Measurements from ENCODE around the gene VASP. TPM values are rescaled to one million over a fixed set of nuclear protein-coding genes. Genes with fewer than 3 reads are reported as not detected.
"Not testable (repeated sequence)": the region's sequence is repeated elsewhere in the genome, so short reads cannot be mapped to it uniquely, and the experiment has no call there.

Gene VASP
- total and polyA plus RNA-seq, 2 donors (not counting 3 experiments of a cell fraction or from before 2014, with no cell fraction given), result 94.3 to 154 TPM

DNA sequence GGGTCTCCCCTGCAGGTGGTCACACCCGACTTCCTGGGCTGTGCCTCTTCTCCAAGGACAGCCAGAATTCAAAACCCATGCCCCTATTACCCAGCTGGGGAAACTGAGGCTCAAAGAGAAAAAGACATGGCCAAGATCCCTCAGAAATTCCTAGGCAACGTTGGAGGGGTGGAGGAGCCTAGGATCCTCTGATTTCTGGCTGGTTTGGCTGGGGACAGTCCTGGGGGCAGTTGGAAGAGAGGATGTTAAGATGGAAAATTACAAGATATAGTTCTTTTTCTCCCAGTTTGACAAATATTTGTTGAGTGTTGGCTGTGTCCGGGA lies 2.4 kb downstream of the VASP start:
- no peaks in the 10 kb centered on the region for H4K20me1 ChIP-seq (replicated peaks; ENCODE audit: control insufficient read depth, extremely low read depth, insufficient read depth, low read length)
- TF ChIP-seq, protein P1, sequence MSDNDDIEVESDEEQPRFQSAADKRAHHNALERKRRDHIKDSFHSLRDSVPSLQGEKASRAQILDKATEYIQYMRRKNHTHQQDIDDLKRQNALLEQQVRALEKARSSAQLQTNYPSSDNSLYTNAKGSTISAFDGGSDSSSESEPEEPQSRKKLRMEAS (IDR thresholded peaks at IDR 0.05; ENCODE audit: insufficient read depth, insufficient read length), result no peak
- no peak for TF ChIP-seq EZH2 (IDR thresholded peaks at IDR 0.05; ENCODE audit: borderline replicate concordance, low read depth, low read length, severe bottlenecking)
- TF ChIP-seq JUN (IDR thresholded peaks at IDR 0.05; ENCODE audit: borderline replicate concordance, insufficient read depth, insufficient read length, low read depth), result no peak
- TF ChIP-seq POLR2AphosphoS5 (IDR thresholded peaks at IDR 0.05; ENCODE audit: insufficient read depth, low read depth, low read length), result no peak
- TF ChIP-seq, protein P2, sequence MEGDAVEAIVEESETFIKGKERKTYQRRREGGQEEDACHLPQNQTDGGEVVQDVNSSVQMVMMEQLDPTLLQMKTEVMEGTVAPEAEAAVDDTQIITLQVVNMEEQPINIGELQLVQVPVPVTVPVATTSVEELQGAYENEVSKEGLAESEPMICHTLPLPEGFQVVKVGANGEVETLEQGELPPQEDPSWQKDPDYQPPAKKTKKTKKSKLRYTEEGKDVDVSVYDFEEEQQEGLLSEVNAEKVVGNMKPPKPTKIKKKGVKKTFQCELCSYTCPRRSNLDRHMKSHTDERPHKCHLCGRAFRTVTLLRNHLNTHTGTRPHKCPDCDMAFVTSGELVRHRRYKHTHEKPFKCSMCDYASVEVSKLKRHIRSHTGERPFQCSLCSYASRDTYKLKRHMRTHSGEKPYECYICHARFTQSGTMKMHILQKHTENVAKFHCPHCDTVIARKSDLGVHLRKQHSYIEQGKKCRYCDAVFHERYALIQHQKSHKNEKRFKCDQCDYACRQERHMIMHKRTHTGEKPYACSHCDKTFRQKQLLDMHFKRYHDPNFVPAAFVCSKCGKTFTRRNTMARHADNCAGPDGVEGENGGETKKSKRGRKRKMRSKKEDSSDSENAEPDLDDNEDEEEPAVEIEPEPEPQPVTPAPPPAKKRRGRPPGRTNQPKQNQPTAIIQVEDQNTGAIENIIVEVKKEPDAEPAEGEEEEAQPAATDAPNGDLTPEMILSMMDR (IDR thresholded peaks at IDR 0.05; ENCODE audit: extremely low read depth in 1 of 2, insufficient read depth in 1 of 2, low read depth in 1 of 2, low read length in 2 of 2), result no peak
- TF ChIP-seq MYC (IDR thresholded peaks at IDR 0.05; ENCODE audit: low read depth, low read length), result no peak
- TF ChIP-seq FOS (IDR thresholded peaks at IDR 0.05; ENCODE audit: borderline replicate concordance, insufficient read depth, low read length), result no peak
- no peak for TF ChIP-seq POLR2A (IDR thresholded peaks at IDR 0.05; ENCODE audit: low read depth, low read length)
- no peak for TF ChIP-seq GATA2 (IDR thresholded peaks at IDR 0.05; ENCODE audit: insufficient read depth, insufficient read length, low read depth, low read length)
- BruUV-seq (replicated peaks), result no TSS peak
- H3K27me3 ChIP-seq (ENCODE audit: control insufficient read depth in 2 of 2, insufficient read depth in 2 of 2, low read length in 2 of 2), result no peaks in the 10 kb centered on the region
- peak overlapping the region; percentile 28 for H3K9ac ChIP-seq (replicated peaks; ENCODE audit: extremely low read depth, insufficient read depth, low read length)
- H3K27ac ChIP-seq (ENCODE audit: insufficient read depth, low read depth, low read length), result peak overlapping the region; percentile 19
- H3K79me2 ChIP-seq (ENCODE audit: control insufficient read depth, insufficient read depth, low read length), result peaks cover 76% of the 10 kb centered on the region
- peak overlapping the region in 2 of 3 experiments; percentile 43 to 92 for H3K4me3 ChIP-seq (replicated peaks in 1 of 3; ENCODE audit: insufficient read depth in 1 of 3, low read depth in 1 of 3, low read length in 3 of 3)
- dilution Hi-C loops (cut with MboI; ENCODE audit: extremely low pct_ligation_motif_present, low sequenced_read_pairs) (no loop called here), intact Hi-C loops (cut with micrococcal nuclease) (loop anchor here (2.0 kb wide), 1 partner anchor 13 kb away; no protein-coding TSS in a partner anchor)
- no peaks in the 10 kb centered on the region for H3K9me3 ChIP-seq (replicated peaks; ENCODE audit: control insufficient read depth, insufficient read depth, low read length)
- no peak overlapping the region for H2AFZ ChIP-seq (ENCODE audit: low read depth, low read length)
- peaks cover 0 to 3% of the 10 kb centered on the region in 2 experiments for H3K36me3 ChIP-seq (ENCODE audit: control insufficient read depth in 2 of 2, extremely low read depth in 1 of 2, insufficient read depth in 2 of 2, low read length in 2 of 2)
- CTCF ChIA-PET, result interaction anchor here (1.0 to 2.0 kb wide), 3 partner anchors 12 to 106 kb away, joined by 3 to 5 read pairs (median 3); no protein-coding TSS in a partner anchor
- FAIRE-seq, result no peak
- peak overlapping the region; percentile 94 for H3K4me2 ChIP-seq (ENCODE audit: insufficient read depth, low read length)
- H3K4me1 ChIP-seq (ENCODE audit: control insufficient read depth, extremely low read depth, insufficient read depth, low read length), result peaks cover 37% of the 10 kb centered on the region
- no peak for DNase-seq (ENCODE audit: low read depth, low spot score)
- H3K9me1 ChIP-seq (replicated peaks; ENCODE audit: control insufficient read depth, extremely low read depth, insufficient read depth, low read length), result no peaks in the 10 kb centered on the region
- POLR2A ChIA-PET, result no interaction called here

DNA sequence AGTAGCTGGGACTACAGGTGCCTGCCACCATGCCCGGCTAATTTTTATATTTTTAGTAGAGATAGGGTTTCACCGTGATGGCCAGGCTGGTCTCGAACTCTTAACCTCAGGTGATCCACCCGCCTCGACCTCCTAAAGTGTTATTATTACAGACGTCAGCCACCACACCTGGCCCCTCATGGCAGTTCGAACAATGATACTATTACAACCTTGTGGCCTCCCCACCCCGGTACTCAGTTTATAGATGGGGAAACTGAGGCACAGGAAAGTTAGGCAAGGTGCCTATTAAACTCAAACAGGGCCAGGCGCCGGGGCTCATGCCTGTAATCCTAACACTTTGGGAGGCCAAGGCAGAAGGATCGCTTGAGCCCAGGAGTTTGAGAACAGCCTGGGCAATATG lies 3.1 kb downstream of the VASP start:
- FAIRE-seq; BruUV-seq (replicated peaks); H2AFZ ChIP-seq (ENCODE audit: low read depth, low read length): not testable (repeated sequence)

More for the DNA sequence above, 3.1 kb downstream of the VASP start:
- H3K36me3 ChIP-seq (ENCODE audit: control insufficient read depth in 2 of 2, extremely low read depth in 1 of 2, insufficient read depth in 2 of 2, low read length in 2 of 2); H3K9ac ChIP-seq (replicated peaks; ENCODE audit: extremely low read depth, insufficient read depth, low read length); intact Hi-C loops (cut with micrococcal nuclease); H3K9me3 ChIP-seq (replicated peaks; ENCODE audit: control insufficient read depth, insufficient read depth, low read length); H3K27ac ChIP-seq (ENCODE audit: insufficient read depth, low read depth, low read length); H3K9me1 ChIP-seq (replicated peaks; ENCODE audit: control insufficient read depth, extremely low read depth, insufficient read depth, low read length); POLR2A ChIA-PET; H4K20me1 ChIP-seq (replicated peaks; ENCODE audit: control insufficient read depth, extremely low read depth, insufficient read depth, low read length); dilution Hi-C loops (cut with MboI; ENCODE audit: extremely low pct_ligation_motif_present, low sequenced_read_pairs); H3K27me3 ChIP-seq (ENCODE audit: control insufficient read depth in 2 of 2, insufficient read depth in 2 of 2, low read length in 2 of 2); DNase-seq (ENCODE audit: low read depth, low spot score); H3K4me2 ChIP-seq (ENCODE audit: insufficient read depth, low read length); H3K4me3 ChIP-seq (replicated peaks in 1 of 3; ENCODE audit: insufficient read depth in 1 of 3, low read depth in 1 of 3, low read length in 3 of 3): not testable (repeated sequence)
- peaks cover 83% of the 10 kb centered on the region for H3K79me2 ChIP-seq (ENCODE audit: control insufficient read depth, insufficient read depth, low read length)
- H3K4me1 ChIP-seq (ENCODE audit: control insufficient read depth, extremely low read depth, insufficient read depth, low read length), result peaks cover 43% of the 10 kb centered on the region
- CTCF ChIA-PET, result interaction anchor here (1.0 to 2.0 kb wide), 3 partner anchors 12 to 106 kb away, joined by 3 to 5 read pairs (median 3); no protein-coding TSS in a partner anchor
